NCI-H524 treated with DMSO at 0.1 percent for 48 hours (cell line): ENCODE data around the gene MBTPS1.
A peak's percentile ranks its signal among the peaks of the same experiment; 100 is the strongest.

Experiments
- DNase-seq: peaks from one replicate; lab custom pipeline; 2025; lab: John Stamatoyannopoulos, UW

Gene MBTPS1

GRCh38 chr16:84052071-84052622, 64.6 kb downstream of the MBTPS1 start:
- peak; percentile 62 for DNase-seq

GRCh38 chr16:84050316-84050715, 66.4 kb downstream of the MBTPS1 start:
- DNase-seq = no peak

- no peak for DNase-seq
Observed at GRCh38 chr16:84049403-84050060, 67.2 kb downstream of the MBTPS1 start.

GRCh38 chr16:84048871-84049270, 67.9 kb downstream of the MBTPS1 start:
- no peak for DNase-seq

DNA sequence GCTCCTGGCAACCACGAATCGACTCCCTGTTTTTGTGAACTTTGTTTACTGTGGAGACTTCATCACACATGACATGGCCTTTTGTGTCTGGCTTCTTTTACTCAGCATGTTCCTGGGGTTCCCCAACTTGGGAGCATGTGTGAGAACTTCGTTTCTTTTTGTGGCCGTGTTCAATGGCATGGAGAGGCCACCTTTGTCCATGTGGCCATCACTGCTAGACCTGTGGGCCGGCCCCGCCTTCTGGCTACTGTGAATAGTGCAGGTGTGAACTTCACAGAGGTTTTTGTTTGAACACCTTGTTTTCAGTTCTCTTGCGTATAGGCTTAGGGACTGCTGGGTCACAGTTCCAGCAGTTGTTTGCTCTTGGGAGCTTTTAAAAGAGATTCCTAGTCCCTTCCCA, 68.5 kb downstream of the MBTPS1 start:
- DNase-seq = no peak

GRCh38 chr16:84047626-84048025, 69.1 kb downstream of the MBTPS1 start:
- DNase-seq = no peak

DNA sequence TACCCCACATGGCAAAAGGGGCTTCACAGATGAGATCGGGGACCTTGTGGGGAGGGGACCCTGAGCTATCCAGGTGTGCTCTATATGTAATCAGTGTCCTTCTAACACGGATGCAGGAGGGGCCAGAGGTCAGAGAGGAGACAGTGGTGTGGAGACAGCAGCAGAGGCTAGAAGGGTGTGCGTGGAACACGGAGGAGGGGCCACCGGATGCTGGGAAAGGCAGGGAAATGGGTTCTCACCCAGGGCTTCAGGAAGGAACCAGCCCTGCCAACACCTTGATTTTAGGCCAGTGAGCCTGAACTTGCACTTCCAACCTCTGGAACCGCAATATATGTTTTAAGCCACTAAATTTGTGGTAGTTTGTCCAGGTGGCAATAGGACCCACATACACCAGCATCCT, 69.5 kb downstream of the MBTPS1 start:
- DNase-seq = no peak

- DNase-seq = no peak
Observed at GRCh38 chr16:84045818-84046470, 70.8 kb downstream of the MBTPS1 start.

- no peak for DNase-seq
Observed at GRCh38 chr16:84045001-84045817, 71.5 kb downstream of the MBTPS1 start.

- no peak for DNase-seq
Observed at GRCh38 chr16:84044118-84044488, 72.6 kb downstream of the MBTPS1 start.

DNA sequence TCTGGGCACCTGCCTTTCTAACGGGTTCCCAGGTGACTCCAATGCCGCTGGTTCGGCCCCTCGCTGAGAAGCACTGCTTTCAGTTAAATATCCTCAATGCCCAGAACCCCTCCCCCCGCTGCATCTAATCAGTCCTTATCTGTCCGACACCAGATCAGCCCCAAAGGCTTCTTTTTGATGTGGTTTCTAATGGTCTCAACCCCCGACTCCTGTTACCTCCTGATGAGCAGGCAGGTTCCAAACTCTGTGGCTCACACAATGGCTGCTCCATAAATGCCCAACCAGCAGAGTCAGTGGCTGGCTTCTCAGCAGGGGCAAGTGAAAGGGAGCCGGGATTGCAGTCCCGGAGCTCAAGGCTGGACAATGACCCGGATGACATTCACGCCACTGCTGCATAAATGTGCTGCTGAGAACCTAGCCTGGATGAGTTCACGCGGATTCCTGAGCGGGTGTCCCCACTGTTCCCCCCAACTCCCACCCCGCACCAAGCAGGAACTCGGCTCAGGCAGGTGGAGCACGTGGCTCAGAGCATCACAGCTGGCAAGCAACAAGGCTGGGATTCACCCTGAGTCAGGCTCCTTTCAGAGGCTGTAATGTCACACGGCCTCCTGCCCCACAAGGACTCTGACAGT, 73.1 kb downstream of the MBTPS1 start:
- no peak for DNase-seq

DNA sequence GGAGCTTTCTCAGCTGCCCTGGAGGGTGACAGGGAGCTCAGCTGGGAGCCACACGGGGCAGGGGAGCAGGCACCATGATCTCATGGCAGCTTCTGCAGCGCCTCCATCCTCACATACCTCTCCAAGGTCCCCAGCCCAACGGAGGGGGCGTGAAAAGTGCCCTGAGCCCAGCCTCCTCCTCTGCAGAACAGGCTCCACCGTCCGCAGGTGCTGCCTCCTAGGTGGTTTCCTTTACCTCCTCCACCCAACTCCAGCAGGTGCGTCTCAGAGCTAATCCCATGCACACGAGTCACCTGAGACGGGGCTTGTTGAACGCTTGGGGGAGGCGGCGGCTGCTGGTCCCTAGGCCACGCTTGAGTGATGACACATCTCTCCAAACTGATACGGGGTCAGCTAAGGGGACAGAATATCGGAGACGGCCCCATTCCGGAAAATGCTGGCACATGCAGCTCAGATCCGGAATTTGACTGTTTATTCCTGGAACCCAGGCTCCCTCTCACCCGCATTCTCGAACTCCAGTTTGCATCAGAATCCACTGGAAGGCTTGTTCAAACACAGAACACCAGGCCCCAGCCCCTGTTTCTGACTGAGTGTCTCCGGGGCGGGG, 73.8 kb downstream of the MBTPS1 start:
- no peak for DNase-seq

DNA sequence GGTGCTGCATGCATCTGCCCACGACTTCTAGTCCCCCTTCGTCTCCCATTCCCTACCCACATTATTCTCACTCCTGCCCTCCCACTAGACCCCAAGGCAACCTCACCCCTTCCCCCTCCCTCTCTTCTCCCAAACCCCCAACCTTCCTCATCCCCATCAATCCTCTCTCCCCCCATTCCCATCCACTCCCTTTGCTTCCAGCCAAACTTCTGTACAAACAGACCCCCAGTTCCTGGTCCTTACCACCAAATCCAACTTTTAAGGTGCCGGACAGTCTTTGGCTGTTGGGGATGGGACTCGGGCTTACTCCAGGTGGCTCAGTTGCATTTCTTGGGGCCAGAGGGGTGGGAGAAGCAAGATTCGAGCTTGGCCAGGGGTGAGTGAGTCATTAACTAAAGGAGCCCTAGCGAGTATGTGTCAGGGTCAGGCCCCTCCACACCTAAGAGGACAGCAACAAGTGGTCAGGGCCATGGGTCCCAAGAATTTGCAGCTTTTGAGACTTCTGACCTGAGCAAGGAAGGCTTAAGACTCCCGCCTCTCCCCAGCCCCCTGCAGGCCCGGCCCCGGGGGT, 74.3 kb downstream of the MBTPS1 start, which contains the start of gene SLC38A8:
TSS of gene SLC38A8 (minus strand) at position 488 of the 571 bp plus-strand sequence. CDS start 638 bp downstream, outside the sequence.
- DNase-seq = no peak

DNA sequence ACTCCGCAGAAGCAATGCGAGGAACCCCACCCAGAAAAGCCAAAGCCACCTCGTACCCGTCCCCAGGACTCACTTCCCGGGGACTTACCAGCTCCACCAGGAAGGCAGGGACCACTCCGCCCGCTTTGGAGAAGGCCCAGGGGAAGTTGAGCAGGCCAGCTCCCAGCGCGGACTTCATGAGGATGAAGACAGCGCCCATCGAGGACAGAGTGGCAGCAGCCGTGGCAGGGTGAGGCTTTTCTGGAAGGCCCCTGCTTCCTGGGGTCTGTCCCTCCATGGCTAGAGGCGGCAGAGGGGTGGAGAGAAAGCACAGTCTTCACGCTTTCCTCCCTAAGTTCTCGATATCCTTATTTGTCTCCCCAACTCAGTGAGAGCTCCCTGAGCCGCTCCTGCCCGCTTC, 74.9 kb downstream of the MBTPS1 start:
- no peak for DNase-seq

DNA sequence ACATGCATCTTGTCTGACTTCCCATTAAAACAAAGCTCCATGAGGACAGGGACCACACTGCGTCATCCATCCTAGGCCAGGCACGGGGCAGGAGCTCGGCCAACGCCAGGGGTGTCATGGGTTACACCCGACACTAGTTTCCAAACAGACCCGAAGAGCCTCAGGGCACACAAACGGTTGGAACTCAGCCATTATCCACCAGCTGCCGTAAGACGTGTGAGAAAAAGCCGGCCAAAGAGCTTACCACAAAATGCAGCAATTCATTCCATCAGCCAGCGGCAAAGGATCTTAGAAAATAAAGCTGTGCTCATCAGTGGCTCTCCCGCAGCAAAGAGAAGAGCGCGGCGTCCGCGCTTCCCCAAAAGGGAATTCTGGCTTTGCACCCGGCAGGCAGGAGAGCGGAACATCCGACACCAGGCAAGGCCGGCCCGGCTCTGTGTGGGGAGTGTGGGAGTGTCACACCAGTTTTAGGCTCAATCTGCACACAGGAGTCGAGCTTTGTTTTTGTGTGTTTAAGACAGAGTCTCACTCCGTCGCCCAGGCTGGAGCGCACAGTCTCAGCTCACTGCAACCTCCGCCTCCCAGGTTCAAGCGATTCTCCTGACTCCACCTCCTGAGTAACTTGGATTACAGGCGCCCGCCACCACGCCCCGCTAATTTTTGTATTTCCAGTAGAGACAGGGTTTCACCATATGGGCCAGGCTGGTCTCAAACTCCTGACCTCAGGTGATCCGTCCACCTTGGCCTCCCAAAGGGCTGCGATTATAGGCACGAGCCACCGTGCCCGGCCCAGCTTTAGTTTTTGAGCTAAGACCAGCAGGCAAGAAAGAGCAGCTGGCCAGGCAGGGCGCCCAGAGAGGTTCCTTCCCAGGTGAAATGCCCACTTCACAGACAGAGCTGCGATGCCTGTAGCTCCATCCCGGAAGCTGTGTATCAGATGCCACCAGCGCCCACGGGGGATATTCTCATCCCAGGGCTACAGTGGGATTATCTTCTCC, 75.6 kb downstream of the MBTPS1 start:
- DNase-seq = no peak

DNA sequence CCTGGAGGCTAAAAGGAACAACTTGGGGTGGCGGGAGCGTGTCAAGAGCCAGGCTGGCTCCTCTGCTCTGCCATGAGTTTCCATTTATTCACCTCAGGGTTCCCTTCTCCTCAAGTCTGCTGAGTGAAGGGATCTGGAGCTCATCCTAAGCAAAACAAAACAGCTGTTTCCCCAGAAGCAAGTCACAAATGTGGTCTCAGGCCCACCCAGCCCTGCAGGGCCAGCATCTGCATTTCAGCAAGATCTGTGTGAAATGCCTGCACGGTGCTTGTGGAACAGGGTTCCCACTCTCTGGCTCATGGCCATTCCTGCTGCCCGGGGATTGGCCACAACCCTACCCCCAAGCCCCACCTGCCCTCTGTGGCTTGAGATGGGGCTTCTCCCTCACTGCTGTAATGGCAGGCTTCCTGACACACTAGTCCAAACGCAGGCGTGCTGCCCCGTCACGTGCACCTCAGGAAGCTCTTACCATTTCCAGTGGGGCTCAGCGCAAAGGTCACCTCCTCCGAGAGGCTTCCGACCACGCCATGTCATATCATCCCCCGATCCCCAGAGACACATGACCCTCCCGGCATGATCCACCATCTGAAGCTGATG, 76.4 kb downstream of the MBTPS1 start:
- no peak for DNase-seq

- no peak for DNase-seq
Observed at GRCh38 chr16:84039696-84040095, 77.0 kb downstream of the MBTPS1 start.

- no peak for DNase-seq
Observed at GRCh38 chr16:84038469-84038868, 78.3 kb downstream of the MBTPS1 start.

DNA sequence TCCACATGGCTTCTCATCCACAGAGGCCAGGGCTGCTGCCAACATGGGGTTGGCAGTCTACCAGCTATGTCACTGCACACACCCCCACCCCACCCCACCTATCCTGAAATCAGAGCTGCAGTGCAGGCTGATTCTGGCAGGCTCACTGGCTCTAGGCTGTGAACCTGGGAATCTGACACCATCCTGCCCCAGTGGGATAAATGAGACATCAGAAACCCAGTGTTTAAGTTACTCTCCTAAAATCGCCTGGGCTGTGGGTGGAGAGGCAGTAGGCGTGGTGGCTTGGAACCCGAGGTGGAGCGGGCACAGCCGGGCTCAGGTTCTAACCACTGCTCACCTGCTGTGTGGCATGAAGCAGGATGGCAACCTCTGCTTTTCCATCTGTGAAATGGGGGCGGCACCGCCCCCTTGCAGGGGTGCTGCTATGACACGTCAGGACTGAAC, 79.7 kb downstream of the MBTPS1 start:
- DNase-seq = no peak

DNA sequence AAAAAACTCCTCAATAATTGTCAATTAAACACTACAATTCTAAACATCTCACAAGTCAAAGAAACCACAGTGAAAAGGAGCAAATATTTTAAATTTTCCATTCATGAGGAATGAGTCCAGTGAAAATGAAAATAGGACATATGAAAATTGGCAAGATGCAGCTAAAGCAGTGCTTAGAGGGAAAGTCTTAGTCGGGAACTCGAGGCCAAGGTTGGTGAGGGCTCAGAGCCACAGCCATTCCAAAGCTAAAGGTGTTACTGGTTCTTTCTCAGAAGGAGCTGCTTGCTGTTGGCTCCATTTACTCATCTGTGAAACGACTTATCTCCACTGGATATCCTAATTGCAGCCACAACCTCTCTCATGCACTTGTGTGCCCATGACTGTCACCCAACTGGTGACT, 80.6 kb downstream of the MBTPS1 start:
- DNase-seq = no peak
